A673 (cell line): ENCODE results near the gene PLD1. TPM values are rescaled to one million over a fixed set of nuclear protein-coding genes. Genes with fewer than 3 reads are reported as not detected.

Source experiments
- BruUV-seq: library from RNA; stranded (reverse); fragments of 400-500 nt; replicated peaks from 2 replicates; lab custom pipeline; 2021; lab: Mats Ljungman, UMichigan
- CTCF ChIA-PET: fragments of 300-600 bp; sonication (Branson Sonifier 250); formaldehyde crosslinking; loops from one replicate; lab custom pipeline; 2022; ENCODE audit warnings: antibody characterized with exemption; lab: Charles Lee
- POLR2A ChIA-PET: fragments of 300-600 bp; sonication (Branson Sonifier 250); formaldehyde crosslinking; loops from one replicate; lab custom pipeline; 2022; ENCODE audit warnings: antibody characterized with exemption; ENCODE audit not compliant: low non-redundant PET; lab: Charles Lee
- DNase-seq: peaks from one replicate; pipeline ENCODE4 v3.0.0-alpha.2; 2015; ENCODE audit warnings: low spot score
- H3K27ac ChIP-seq: fragments of 200-600 bp; sonication (generic); 2 replicates; pipeline ENCODE4 v1.5.1; 2016; ENCODE audit warnings: mixed run types, low read depth, mild to moderate bottlenecking, mixed read lengths, antibody characterized with exemption, low read length; ENCODE audit not compliant: poor library complexity, severe bottlenecking
- H3K27me3 ChIP-seq: fragments of 200-600 bp; sonication (generic); replicated peaks from 2 replicates; pipeline ENCODE4 v1.6.1; 2017; ENCODE audit warnings: mixed run types, low read depth, mild to moderate bottlenecking, mixed read lengths, antibody characterized with exemption, low read length; ENCODE audit not compliant: insufficient read depth, poor library complexity
- H3K36me3 ChIP-seq: fragments of 200-600 bp; sonication (generic); 2 replicates; pipeline ENCODE4 v1.6.1; 2016; ENCODE audit warnings: mixed run types, mild to moderate bottlenecking, mixed read lengths, antibody characterized with exemption, low read length; ENCODE audit not compliant: insufficient read depth, poor library complexity, severe bottlenecking
- H3K4me1 ChIP-seq: fragments of 200-600 bp; sonication (generic); 2 replicates; pipeline ENCODE4 v1.6.1; 2017; ENCODE audit warnings: mixed run types, mild to moderate bottlenecking, mixed read lengths, antibody characterized with exemption, low read length; ENCODE audit not compliant: insufficient read depth, poor library complexity, severe bottlenecking
- H3K4me3 ChIP-seq: fragments of 200-600 bp; sonication (generic); 2 replicates; pipeline ENCODE4 v1.5.1; 2016; ENCODE audit warnings: low read depth, mixed run types, mild to moderate bottlenecking, mixed read lengths, low read length; ENCODE audit not compliant: poor library complexity, severe bottlenecking
- H3K9me3 ChIP-seq: fragments of 200-600 bp; sonication (generic); 2 replicates; pipeline ENCODE4 v1.6.1; 2016; ENCODE audit warnings: mixed run types, low read depth, mild to moderate bottlenecking, mixed read lengths, antibody characterized with exemption, low read length; ENCODE audit not compliant: poor library complexity, severe bottlenecking
- CTCF ChIP-seq: fragments of 300-800, 200-600 bp; sonication (generic); conservative IDR thresholded peaks from 2 replicates; pipeline ENCODE4 v1.5.1; 2017; ENCODE audit warnings: low read depth, mild to moderate bottlenecking, antibody characterized with exemption, low read length, moderate library complexity, mixed read lengths
- EZH2 ChIP-seq: fragments of 200-600 bp; sonication (generic); IDR thresholded peaks from 2 replicates; pipeline ENCODE4 v1.6.1; 2017; ENCODE audit warnings: borderline replicate concordance, low read depth, mild to moderate bottlenecking, mixed read lengths, antibody characterized with exemption, low read length; ENCODE audit not compliant: poor library complexity, severe bottlenecking
- intact Hi-C: fragments of 100-400 bp; cut with micrococcal nuclease; formaldehyde crosslinking; loops from one replicate; pipeline ENCODE4 v1.10.0; 2022; ENCODE audit not compliant: unreplicated experiment
- total RNA-seq: library from RNA; stranded (reverse); gene quantifications from 2 replicates; pipeline ENCODE4 v1.2.3, GENCODE V29; 2021

The PLD1 gene
- total RNA-seq, 1 experiment from 2014 or later: 3.2 TPM

GRCh38 chr3:171753025-171753472, 57.2 kb downstream of the PLD1 start:
- no peaks in the 10 kb centered on the region for H3K9me3 ChIP-seq
- intact Hi-C loops: no loop called here
- no peak for TF ChIP-seq CTCF
- TF ChIP-seq EZH2: no peak
- no peak overlapping the region for H3K4me3 ChIP-seq
- H3K27me3 ChIP-seq: no peaks in the 10 kb centered on the region
- no TSS peak for BruUV-seq
- ChIA-PET POLR2A (no interaction called here), CTCF (no interaction called here)
- no peaks in the 10 kb centered on the region for H3K36me3 ChIP-seq
- no peak overlapping the region for H3K27ac ChIP-seq
- DNase-seq: no peak
- H3K4me1 ChIP-seq: no peaks in the 10 kb centered on the region

GRCh38 chr3:171752329-171752728, 58.0 kb downstream of the PLD1 start:
- CTCF ChIA-PET: no interaction called here
- no peaks in the 10 kb centered on the region for H3K4me1 ChIP-seq
- intact Hi-C loops: no loop called here
- no peak for DNase-seq
- H3K9me3 ChIP-seq: no peaks in the 10 kb centered on the region
- no peaks in the 10 kb centered on the region for H3K36me3 ChIP-seq
- no TSS peak for BruUV-seq
- H3K27me3 ChIP-seq: no peaks in the 10 kb centered on the region
- H3K27ac ChIP-seq: no peak overlapping the region
- TF ChIP-seq EZH2: no peak
- TF ChIP-seq CTCF: no peak
- no peak overlapping the region for H3K4me3 ChIP-seq
- POLR2A ChIA-PET: no interaction called here

- intact Hi-C loops: no loop called here
- Histone ChIP-seq H3K27me3 (no peaks in the 10 kb centered on the region), H3K4me1 (no peaks in the 10 kb centered on the region), H3K36me3 (no peaks in the 10 kb centered on the region), H3K9me3 (no peaks in the 10 kb centered on the region), H3K4me3 (no peak overlapping the region), H3K27ac (no peak overlapping the region)
- CTCF ChIA-PET: no interaction called here
- no TSS peak for BruUV-seq
- no peak for DNase-seq
- TF ChIP-seq EZH2: no peak
- no peak for TF ChIP-seq CTCF
- POLR2A ChIA-PET: no interaction called here
Observed at GRCh38 chr3:171749124-171749523, 61.2 kb downstream of the PLD1 start.
